Central memory CD8-positive, alpha-beta T cell (primary cell): Measurements from ENCODE around the gene MORF4L2.

Experiments
- ATAC-seq: fragments of 150-1000 bp; cut with Tn5 transposase; replicated peaks from 2 replicates; pipeline ENCODE4 v1.10.0; 2022; ENCODE audit warnings: mild to moderate bottlenecking, moderate FRiP score, moderate number of reproducible peaks; ENCODE audit not compliant: poor library complexity, severe bottlenecking; ENCODE audit errors: extremely low read depth
- DNase-seq, 2 donors: peaks; one replicate each; pipeline ENCODE4 v3.0.0; 2021; ENCODE audit warnings: low spot score in 2 of 2
- H3K27ac Mint-ChIP-seq: one replicate; pipeline ENCODE4 v1.8.0; 2022; ENCODE audit warnings: low read depth, mild to moderate bottlenecking, moderate library complexity, mixed read lengths
- H3K27me3 Mint-ChIP-seq: one replicate; pipeline ENCODE4 v1.8.0; 2022; ENCODE audit warnings: mixed read lengths
- H3K36me3 Mint-ChIP-seq: one replicate; pipeline ENCODE4 v1.8.0; 2022; ENCODE audit warnings: mild to moderate bottlenecking, moderate library complexity, mixed read lengths; ENCODE audit not compliant: insufficient read depth
- H3K4me1 Mint-ChIP-seq: one replicate; pipeline ENCODE4 v1.8.0; 2022; ENCODE audit warnings: mixed read lengths
- H3K4me3 Mint-ChIP-seq: one replicate; pipeline ENCODE4 v1.8.0; 2022; ENCODE audit warnings: mild to moderate bottlenecking, moderate library complexity, mixed read lengths
- H3K9me3 Mint-ChIP-seq: one replicate; pipeline ENCODE4 v1.8.0; 2022; ENCODE audit warnings: mixed read lengths

The MORF4L2 gene

GRCh38 chrX:103704863-103705262 lies 18.4 kb upstream of the MORF4L2 start:
- Mint-ChIP-seq H3K4me1 (no peaks in the 10 kb centered on the region), H3K27me3 (no peaks in the 10 kb centered on the region), H3K9me3 (no peaks in the 10 kb centered on the region), H3K27ac (no peak overlapping the region), H3K36me3 (no peaks in the 10 kb centered on the region), H3K4me3 (no peak overlapping the region)
- ATAC-seq (no peak), DNase-seq (no peak)

- DNase-seq (no peak), ATAC-seq (no peak)
- Mint-ChIP-seq H3K4me1 (no peaks in the 10 kb centered on the region), H3K9me3 (no peaks in the 10 kb centered on the region), H3K27ac (no peak overlapping the region), H3K27me3 (peaks cover 12% of the 10 kb centered on the region), H3K36me3 (no peaks in the 10 kb centered on the region), H3K4me3 (no peak overlapping the region)
Measured at GRCh38 chrX:103699243-103699642, 12.7 kb upstream of the MORF4L2 start.

- Mint-ChIP-seq H3K9me3 (no peaks in the 10 kb centered on the region), H3K36me3 (no peaks in the 10 kb centered on the region), H3K4me1 (no peaks in the 10 kb centered on the region), H3K27me3 (peaks cover 12% of the 10 kb centered on the region), H3K4me3 (no peak overlapping the region), H3K27ac (no peak overlapping the region)
- DNase-seq (no peak), ATAC-seq (no peak)
Measured at GRCh38 chrX:103697687-103698086, 11.2 kb upstream of the MORF4L2 start.

- Mint-ChIP-seq H3K9me3 (no peaks in the 10 kb centered on the region), H3K27ac (no peak overlapping the region), H3K4me1 (no peaks in the 10 kb centered on the region), H3K36me3 (no peaks in the 10 kb centered on the region), H3K4me3 (no peak overlapping the region), H3K27me3 (no peaks in the 10 kb centered on the region)
- DNase-seq (no peak), ATAC-seq (no peak)
Measured at GRCh38 chrX:103691059-103691458, 4.6 kb upstream of the MORF4L2 start.

- Mint-ChIP-seq H3K27me3 (no peaks in the 10 kb centered on the region), H3K27ac (no peak overlapping the region), H3K9me3 (no peaks in the 10 kb centered on the region), H3K4me3 (peak overlapping the region; percentile 32), H3K36me3 (peaks cover 7% of the 10 kb centered on the region), H3K4me1 (no peaks in the 10 kb centered on the region)
- DNase-seq (no peak), ATAC-seq (no peak)
Measured at GRCh38 chrX:103688946-103689345, 2.4 kb upstream of the MORF4L2 start.

GRCh38 chrX:103687696-103688201 lies 1.2 kb upstream of the MORF4L2 start:
- Mint-ChIP-seq H3K4me3 (no peak overlapping the region), H3K27ac (no peak overlapping the region), H3K9me3 (no peaks in the 10 kb centered on the region), H3K27me3 (no peaks in the 10 kb centered on the region), H3K4me1 (no peaks in the 10 kb centered on the region), H3K36me3 (peaks cover 16% of the 10 kb centered on the region)
- ATAC-seq, result no peak
- peak; percentile 14 to 15 for DNase-seq

- H3K27me3 Mint-ChIP-seq, result no peaks in the 10 kb centered on the region
- H3K27ac Mint-ChIP-seq, result no peak overlapping the region
- no peak overlapping the region for H3K4me3 Mint-ChIP-seq
- H3K36me3 Mint-ChIP-seq, result peaks cover 22% of the 10 kb centered on the region
- H3K4me1 Mint-ChIP-seq, result no peaks in the 10 kb centered on the region
- DNase-seq (peak; percentile 74 to 79), ATAC-seq (peak; percentile 63)
- no peaks in the 10 kb centered on the region for H3K9me3 Mint-ChIP-seq
Measured at GRCh38 chrX:103687073-103687695, 685 bp upstream of the MORF4L2 start.

- Mint-ChIP-seq H3K9me3 (no peaks in the 10 kb centered on the region), H3K4me1 (no peaks in the 10 kb centered on the region), H3K4me3 (no peak overlapping the region), H3K27ac (no peak overlapping the region), H3K27me3 (no peaks in the 10 kb centered on the region), H3K36me3 (peaks cover 27% of the 10 kb centered on the region)
- DNase-seq (no peak), ATAC-seq (no peak)
Measured at GRCh38 chrX:103685396-103685795, 1.1 kb downstream of the MORF4L2 start.

GRCh38 chrX:103681443-103681842 lies 5.1 kb downstream of the MORF4L2 start:
- DNase-seq (no peak), ATAC-seq (no peak)
- Mint-ChIP-seq H3K4me3 (no peak overlapping the region), H3K9me3 (no peaks in the 10 kb centered on the region), H3K4me1 (peaks cover 11% of the 10 kb centered on the region), H3K27ac (no peak overlapping the region), H3K36me3 (peaks cover 57% of the 10 kb centered on the region), H3K27me3 (no peaks in the 10 kb centered on the region)

GRCh38 chrX:103678199-103678993 lies 8.1 kb downstream of the MORF4L2 start:
- H3K4me3 Mint-ChIP-seq, result no peak overlapping the region
- peaks cover 54% of the 10 kb centered on the region for H3K36me3 Mint-ChIP-seq
- no peaks in the 10 kb centered on the region for H3K9me3 Mint-ChIP-seq
- H3K27me3 Mint-ChIP-seq, result no peaks in the 10 kb centered on the region
- DNase-seq (no peak), ATAC-seq (no peak)
- H3K4me1 Mint-ChIP-seq, result peaks cover 11% of the 10 kb centered on the region
- peak overlapping the region; percentile 38 for H3K27ac Mint-ChIP-seq

- no peak overlapping the region for H3K27ac Mint-ChIP-seq
- H3K4me1 Mint-ChIP-seq, result peaks cover 11% of the 10 kb centered on the region
- H3K9me3 Mint-ChIP-seq, result no peaks in the 10 kb centered on the region
- peaks cover 37% of the 10 kb centered on the region for H3K36me3 Mint-ChIP-seq
- no peak for ATAC-seq
- H3K27me3 Mint-ChIP-seq, result no peaks in the 10 kb centered on the region
- DNase-seq, result no peak
- H3K4me3 Mint-ChIP-seq, result no peak overlapping the region
Measured at GRCh38 chrX:103674531-103675454, 11.7 kb downstream of the MORF4L2 start.

- H3K27me3 Mint-ChIP-seq, result peaks cover 2% of the 10 kb centered on the region
Measured at GRCh38 chrX:103669745-103670144, 16.8 kb downstream of the MORF4L2 start.

More at GRCh38 chrX:103669745-103670144, 16.8 kb downstream of the MORF4L2 start:
- H3K9me3 Mint-ChIP-seq, result no peaks in the 10 kb centered on the region
- no peak for DNase-seq
- no peak for ATAC-seq
- no peak overlapping the region for H3K27ac Mint-ChIP-seq
- H3K36me3 Mint-ChIP-seq, result peaks cover 3% of the 10 kb centered on the region
- H3K4me3 Mint-ChIP-seq, result no peak overlapping the region
- no peaks in the 10 kb centered on the region for H3K4me1 Mint-ChIP-seq
